Hepatic stellate cell (primary cell): ENCODE measurements around the gene MARK2.
A peak's percentile ranks its signal among the peaks of the same experiment; 100 is the strongest.

Source experiments
- DNase-seq: peaks from one replicate; pipeline ENCODE4 v3.0.0; 2011; ENCODE audit warnings: low spot score

MARK2 gene

GRCh38 chr11:63909591-63910506, 70.9 kb downstream of the MARK2 start:
- no peak for DNase-seq

- no peak for DNase-seq
Measured at GRCh38 chr11:63910675-63911074, 71.8 kb downstream of the MARK2 start.

- DNase-seq, result no peak
Measured at GRCh38 chr11:63911440-63911839, 72.5 kb downstream of the MARK2 start.

GRCh38 chr11:63911876-63912275, 73.0 kb downstream of the MARK2 start:
- no peak for DNase-seq

- DNase-seq, result no peak
Measured at GRCh38 chr11:63912678-63913077, 73.8 kb downstream of the MARK2 start.

- DNase-seq, result no peak
Measured at GRCh38 chr11:63913866-63914830, 75.2 kb downstream of the MARK2 start.

GRCh38 chr11:63914896-63915691, 76.2 kb downstream of the MARK2 start:
- no peak for DNase-seq

- DNase-seq, result peak; percentile 61
Measured at GRCh38 chr11:63915961-63916836, 77.3 kb downstream of the MARK2 start.

- peak; percentile 92 for DNase-seq
Measured at GRCh38 chr11:63916837-63917691, 78.2 kb downstream of the MARK2 start, which contains the start of gene RCOR2. Gene RCOR2, minus strand, starts transcription at chr11:63917164. Its CDS starts 708 bp downstream, at chr11:63916456.

GRCh38 chr11:63917692-63918506, 79.0 kb downstream of the MARK2 start:
- DNase-seq, result peak; percentile 73

GRCh38 chr11:63918507-63919191, 79.7 kb downstream of the MARK2 start:
- DNase-seq, result peak; percentile 43

- DNase-seq, result peak; percentile 52
Measured at GRCh38 chr11:63919267-63920125, 80.6 kb downstream of the MARK2 start.

GRCh38 chr11:63920126-63920938, 81.4 kb downstream of the MARK2 start:
- peak; percentile 42 for DNase-seq

GRCh38 chr11:63920939-63921417, 82.1 kb downstream of the MARK2 start:
- no peak for DNase-seq

GRCh38 chr11:63922673-63923192, 83.8 kb downstream of the MARK2 start:
- DNase-seq, result no peak

- no peak for DNase-seq
Measured at GRCh38 chr11:63923319-63923718, 84.4 kb downstream of the MARK2 start.
